Measurements from ENCODE around the gene SLC7A1. TPM values are rescaled to one million over a fixed set of nuclear protein-coding genes. Genes with fewer than 3 reads are reported as not detected.

SLC7A1 gene
- polyA plus RNA-seq, 1 experiment = 14.7 TPM

DNA sequence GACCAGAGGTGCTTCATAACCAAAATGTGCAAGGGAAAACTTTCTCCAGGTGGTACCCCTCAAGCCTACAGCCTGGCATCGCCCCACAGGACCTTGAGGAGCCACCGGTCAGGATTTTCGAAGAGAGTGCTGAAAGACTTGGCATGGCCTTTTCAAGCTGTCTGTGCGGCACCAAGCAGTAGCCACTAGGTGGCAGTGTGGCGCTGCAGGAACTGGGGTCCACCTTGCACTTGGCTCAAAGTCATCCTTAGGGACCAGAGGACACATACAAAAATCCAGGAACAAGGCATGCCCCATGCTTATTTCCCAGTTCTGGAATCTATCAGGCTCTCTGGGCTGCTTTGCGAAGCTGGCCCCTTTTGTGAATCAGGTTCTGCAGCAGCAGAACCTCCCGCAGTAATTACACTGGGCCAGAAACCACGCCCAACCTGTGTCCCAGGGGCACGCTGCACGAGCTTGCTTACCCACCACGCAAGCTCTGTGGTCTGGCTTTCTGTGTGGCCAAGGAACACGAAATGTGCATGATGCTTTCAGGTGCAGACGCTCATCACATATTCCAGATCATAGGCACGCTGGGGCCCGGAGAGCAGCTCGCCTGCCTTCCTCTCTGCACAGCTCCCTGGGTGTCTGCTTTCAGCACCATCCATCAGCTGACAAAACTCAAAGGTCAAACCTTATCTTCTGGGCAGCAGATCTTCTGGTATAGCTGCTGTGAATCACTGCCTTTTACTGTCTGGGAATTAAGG is 87.2 kb downstream of the SLC7A1 start:
- ChIA-PET POLR2A (no interaction called here), CTCF (interaction anchor here (0.5 to 3.7 kb wide), 44 partner anchors 8 to 745 kb away, joined by 3 to 44 read pairs (median 5); no protein-coding TSS in a partner anchor)
- H3K4me3 ChIP-seq (ENCODE audit: low read depth, low read length) = no peak overlapping the region
- no peaks in the 10 kb centered on the region for H3K27me3 ChIP-seq (ENCODE audit: control insufficient read depth, insufficient read depth, low read length)
- H3K27ac ChIP-seq (ENCODE audit: low read depth, low read length) = no peak overlapping the region
- TF ChIP-seq, protein P1, sequence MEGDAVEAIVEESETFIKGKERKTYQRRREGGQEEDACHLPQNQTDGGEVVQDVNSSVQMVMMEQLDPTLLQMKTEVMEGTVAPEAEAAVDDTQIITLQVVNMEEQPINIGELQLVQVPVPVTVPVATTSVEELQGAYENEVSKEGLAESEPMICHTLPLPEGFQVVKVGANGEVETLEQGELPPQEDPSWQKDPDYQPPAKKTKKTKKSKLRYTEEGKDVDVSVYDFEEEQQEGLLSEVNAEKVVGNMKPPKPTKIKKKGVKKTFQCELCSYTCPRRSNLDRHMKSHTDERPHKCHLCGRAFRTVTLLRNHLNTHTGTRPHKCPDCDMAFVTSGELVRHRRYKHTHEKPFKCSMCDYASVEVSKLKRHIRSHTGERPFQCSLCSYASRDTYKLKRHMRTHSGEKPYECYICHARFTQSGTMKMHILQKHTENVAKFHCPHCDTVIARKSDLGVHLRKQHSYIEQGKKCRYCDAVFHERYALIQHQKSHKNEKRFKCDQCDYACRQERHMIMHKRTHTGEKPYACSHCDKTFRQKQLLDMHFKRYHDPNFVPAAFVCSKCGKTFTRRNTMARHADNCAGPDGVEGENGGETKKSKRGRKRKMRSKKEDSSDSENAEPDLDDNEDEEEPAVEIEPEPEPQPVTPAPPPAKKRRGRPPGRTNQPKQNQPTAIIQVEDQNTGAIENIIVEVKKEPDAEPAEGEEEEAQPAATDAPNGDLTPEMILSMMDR (IDR thresholded peaks at IDR 0.05; ENCODE audit: low read depth, low read length) = peak; percentile 98
- H3K9me3 ChIP-seq (ENCODE audit: control insufficient read depth, insufficient read depth, low read length) = no peaks in the 10 kb centered on the region; the same call in 1 of the 2 replicates
- peak; percentile 47 for DNase-seq (ENCODE audit: low read depth, low spot score)

DNA sequence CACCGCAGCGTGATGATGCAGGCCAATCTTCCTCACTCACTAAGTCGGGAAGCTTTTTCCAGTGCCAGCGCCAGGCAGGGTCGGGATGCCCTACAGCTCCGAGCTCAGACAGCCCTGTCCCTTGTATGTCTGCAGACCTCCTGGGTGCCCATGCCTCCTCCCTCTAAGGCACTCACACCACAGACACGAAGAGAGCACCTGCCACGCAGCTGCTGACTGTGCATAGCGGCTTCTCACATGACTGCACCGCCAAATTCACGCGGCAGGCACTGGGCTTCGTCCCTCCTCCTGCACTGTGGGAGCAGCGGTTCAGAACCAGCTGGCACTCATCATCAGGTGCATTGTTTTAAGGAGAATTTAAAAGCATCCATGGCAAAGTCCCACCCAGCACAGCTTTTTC is 88.1 kb downstream of the SLC7A1 start:
- POLR2A ChIA-PET = no interaction called here
- no peak overlapping the region for H3K4me3 ChIP-seq (ENCODE audit: low read depth, low read length)
- CTCF ChIA-PET = interaction anchor here (0.6 to 3.7 kb wide), 30 partner anchors 10 to 608 kb away, joined by 3 to 44 read pairs (median 6); no protein-coding TSS in a partner anchor
- no peak for DNase-seq (ENCODE audit: low read depth, low spot score)
- H3K27me3 ChIP-seq (ENCODE audit: control insufficient read depth, insufficient read depth, low read length) = peaks cover 5% of the 10 kb centered on the region
- no peak overlapping the region for H3K27ac ChIP-seq (ENCODE audit: low read depth, low read length)
- H3K9me3 ChIP-seq (ENCODE audit: control insufficient read depth, insufficient read depth, low read length) = no peaks in the 10 kb centered on the region; the same call in 1 of the 2 replicates
- TF ChIP-seq, protein P1 (IDR thresholded peaks at IDR 0.05; ENCODE audit: low read depth, low read length) = no peak

GRCh38 chr13:29505950-29506349 is 89.5 kb downstream of the SLC7A1 start:
- no peak for DNase-seq (ENCODE audit: low read depth, low spot score)
- H3K4me3 ChIP-seq (ENCODE audit: low read depth, low read length) = no peak overlapping the region
- TF ChIP-seq, protein P1 (IDR thresholded peaks at IDR 0.05; ENCODE audit: low read depth, low read length) = no peak
- H3K27me3 ChIP-seq (ENCODE audit: control insufficient read depth, insufficient read depth, low read length) = peaks cover 9% of the 10 kb centered on the region
- H3K27ac ChIP-seq (ENCODE audit: low read depth, low read length) = no peak overlapping the region
- CTCF ChIA-PET = no interaction called here
- POLR2A ChIA-PET = no interaction called here
- H3K9me3 ChIP-seq (ENCODE audit: control insufficient read depth, insufficient read depth, low read length) = no peaks in the 10 kb centered on the region; the same call in 1 of the 2 replicates

GRCh38 chr13:29505511-29505910 is 90.0 kb downstream of the SLC7A1 start:
- Histone ChIP-seq H3K27me3 (ENCODE audit: control insufficient read depth, insufficient read depth, low read length) (peaks cover 12% of the 10 kb centered on the region), H3K4me3 (ENCODE audit: low read depth, low read length) (no peak overlapping the region), H3K27ac (ENCODE audit: low read depth, low read length) (no peak overlapping the region), H3K9me3 (ENCODE audit: control insufficient read depth, insufficient read depth, low read length) (no peaks in the 10 kb centered on the region; the same call in 1 of the 2 replicates)
- ChIA-PET CTCF (no interaction called here), POLR2A (no interaction called here)
- no peak for DNase-seq (ENCODE audit: low read depth, low spot score)
- TF ChIP-seq, protein P1 (IDR thresholded peaks at IDR 0.05; ENCODE audit: low read depth, low read length) = no peak

DNA sequence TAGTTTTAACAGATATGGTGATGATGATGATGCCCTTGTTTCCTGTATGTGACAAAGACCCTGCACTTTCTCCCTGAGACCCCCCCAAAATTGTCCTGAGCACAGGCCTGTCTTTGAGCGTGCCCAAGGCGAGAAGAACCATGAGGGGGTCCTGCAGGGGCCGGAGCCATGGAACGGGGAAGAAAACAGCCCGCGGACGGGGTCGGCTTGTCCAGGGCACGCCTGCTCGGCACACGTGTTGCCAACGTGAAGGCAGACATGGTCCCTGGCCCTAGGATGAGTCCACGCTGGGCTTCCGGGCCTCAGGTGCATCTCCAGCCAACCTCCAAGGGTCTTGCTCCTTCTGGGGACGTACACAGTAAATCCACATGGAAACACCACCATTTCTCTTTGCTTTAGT is 90.8 kb downstream of the SLC7A1 start:
- CTCF ChIA-PET = no interaction called here
- POLR2A ChIA-PET = no interaction called here
- DNase-seq (ENCODE audit: low read depth, low spot score) = no peak

More for the DNA sequence above, 90.8 kb downstream of the SLC7A1 start:
- Histone ChIP-seq H3K27ac (ENCODE audit: low read depth, low read length) (no peak overlapping the region), H3K4me3 (ENCODE audit: low read depth, low read length) (no peak overlapping the region), H3K9me3 (ENCODE audit: control insufficient read depth, insufficient read depth, low read length) (no peaks in the 10 kb centered on the region; the same call in 1 of the 2 replicates), H3K27me3 (ENCODE audit: control insufficient read depth, insufficient read depth, low read length) (peaks cover 12% of the 10 kb centered on the region)
- TF ChIP-seq, protein P1 (IDR thresholded peaks at IDR 0.05; ENCODE audit: low read depth, low read length) = no peak

All from AG04450 (cell line).